Measurements from ENCODE around the gene PLCH1. TPM values are rescaled to one million over a fixed set of nuclear protein-coding genes. Genes with fewer than 3 reads are reported as not detected.

PLCH1 gene
- total RNA-seq, 5 donors from 2014 or later (not counting 1 experiment from before 2014, with no cell fraction given): 0.06 to 0.12 (median 0.09) TPM; not detected in 1

DNA sequence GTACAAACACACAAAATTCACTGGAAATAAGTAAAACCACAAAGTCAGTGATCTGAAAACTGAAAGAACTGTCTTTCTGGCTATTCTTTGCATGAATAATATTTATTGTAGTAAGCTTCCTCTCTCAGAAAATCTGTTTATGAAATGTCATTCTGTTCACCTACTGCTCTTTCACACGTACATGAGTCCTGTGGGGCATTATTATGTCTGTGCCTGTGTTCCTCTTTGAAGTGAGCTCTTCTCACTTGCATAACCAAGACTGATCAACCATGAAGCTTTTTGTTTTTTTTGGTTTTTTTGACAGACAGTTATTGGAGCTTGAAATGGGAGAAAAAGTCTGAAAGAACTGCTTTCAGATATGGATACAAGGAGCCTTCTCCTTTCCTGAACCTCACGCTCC lies 195.8 kb downstream of the PLCH1 start:
- H3K9me3 ChIP-seq: no peaks in the 10 kb centered on the region
- Mint-ChIP-seq H3K4me3 (no peak overlapping the region), H3K27ac (no peak overlapping the region), H3K4me1 (peaks cover 2 to 20% (median 14%) of the 10 kb centered on the region in 3 donors), H3K9me3 (no peaks in the 10 kb centered on the region), H3K27me3 (no peaks in the 10 kb centered on the region), H3K36me3 (no peaks in the 10 kb centered on the region)
- ChIA-PET POLR2A (no interaction called here), CTCF (no interaction called here)
- H3K36me3 ChIP-seq (ENCODE audit: control insufficient read depth in 2 of 2, extremely low read depth in 1 of 2, insufficient read depth in 1 of 2, low read length in 1 of 2): no peaks in the 10 kb centered on the region
- no peaks in the 10 kb centered on the region for H3K27me3 ChIP-seq (replicated peaks in 1 of 2; ENCODE audit: control insufficient read depth in 2 of 2, extremely low read depth in 1 of 2, insufficient read depth in 2 of 2, low read length in 1 of 2)
- H3K4me1 ChIP-seq (ENCODE audit: control insufficient read depth in 1 of 2, extremely low read depth in 1 of 2, insufficient read depth in 2 of 2, low read length in 2 of 2): peaks cover 0 to 12% of the 10 kb centered on the region in 2 experiments
- H3K4me3 ChIP-seq (ENCODE audit: control insufficient read depth in 1 of 2, extremely low read depth in 1 of 2, low read length in 1 of 2): no peak overlapping the region
- no peak overlapping the region for H3K27ac ChIP-seq (ENCODE audit: low read length)
- ATAC-seq (replicated peaks in 1 of 4) (peak in 1 of 4 experiments; percentile 35), DNase-seq (no peak)
- 40% methylated on average over 1 of the region's 2 CpGs for WGBS (ENCODE audit: insufficient coverage)

DNA sequence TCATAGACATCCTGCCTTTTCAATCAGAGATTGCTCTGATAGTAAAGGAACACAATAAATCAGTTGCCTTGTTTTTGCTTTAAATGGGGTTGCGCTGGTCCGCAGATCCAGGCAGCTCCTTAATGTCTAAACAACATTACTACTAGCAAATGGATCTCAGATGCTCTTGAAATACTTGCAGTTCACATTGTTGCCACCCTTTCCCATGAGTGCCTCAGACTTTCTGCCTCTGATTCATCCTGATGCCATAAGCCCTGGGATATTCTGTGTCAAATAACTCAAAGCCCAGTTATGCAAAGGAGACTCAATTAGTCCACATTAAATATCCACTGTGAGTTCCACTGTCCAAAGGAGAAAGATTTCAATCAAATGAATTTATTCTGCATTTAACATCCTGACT lies 196.7 kb downstream of the PLCH1 start:
- Histone ChIP-seq H3K4me1 (ENCODE audit: control insufficient read depth in 1 of 2, extremely low read depth in 1 of 2, insufficient read depth in 2 of 2, low read length in 2 of 2) (peaks cover 0 to 6% of the 10 kb centered on the region in 2 experiments), H3K36me3 (ENCODE audit: control insufficient read depth in 2 of 2, extremely low read depth in 1 of 2, insufficient read depth in 1 of 2, low read length in 1 of 2) (no peaks in the 10 kb centered on the region), H3K27ac (ENCODE audit: low read length) (no peak overlapping the region), H3K9me3 (no peaks in the 10 kb centered on the region), H3K4me3 (ENCODE audit: control insufficient read depth in 1 of 2, extremely low read depth in 1 of 2, low read length in 1 of 2) (no peak overlapping the region), H3K27me3 (replicated peaks in 1 of 2; ENCODE audit: control insufficient read depth in 2 of 2, extremely low read depth in 1 of 2, insufficient read depth in 2 of 2, low read length in 1 of 2) (no peaks in the 10 kb centered on the region)
- DNase-seq (no peak), ATAC-seq (replicated peaks in 1 of 4) (no peak)
- no peaks in the 10 kb centered on the region for H3K27me3 Mint-ChIP-seq
- H3K36me3 Mint-ChIP-seq: no peaks in the 10 kb centered on the region
- WGBS (ENCODE audit: insufficient coverage): 95% methylated on average over 2 of the region's 2 CpGs
- H3K4me1 Mint-ChIP-seq: peaks cover 0 to 11% (median 6%) of the 10 kb centered on the region in 3 donors
- ChIA-PET CTCF (no interaction called here), POLR2A (no interaction called here)
- no peak overlapping the region for H3K4me3 Mint-ChIP-seq
- peaks cover 0 to 2% (median 0%) of the 10 kb centered on the region in 3 donors for H3K9me3 Mint-ChIP-seq
- H3K27ac Mint-ChIP-seq: no peak overlapping the region

DNA sequence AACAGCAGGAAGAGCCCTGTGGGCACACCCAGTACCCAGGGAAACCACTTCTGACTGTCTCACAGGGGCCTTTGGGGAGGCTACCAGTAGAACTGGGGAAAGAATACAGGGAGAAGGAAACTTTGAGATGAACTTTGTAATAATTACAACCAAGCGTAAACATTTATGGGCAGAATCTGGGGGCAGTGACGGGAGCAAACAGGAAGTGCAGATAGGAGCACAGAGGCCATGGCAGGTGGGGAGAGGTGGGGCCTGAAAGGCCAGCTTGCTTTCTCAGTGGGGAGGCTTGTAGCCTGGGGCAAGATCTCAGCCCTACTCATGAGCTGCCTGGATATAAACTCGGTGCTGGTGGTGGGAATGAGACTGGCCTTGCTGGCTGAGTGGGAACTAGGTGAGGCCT lies 209.8 kb downstream of the PLCH1 start:
- no peaks in the 10 kb centered on the region for H3K36me3 Mint-ChIP-seq
- CTCF ChIA-PET: no interaction called here
- Histone ChIP-seq H3K4me1 (ENCODE audit: control insufficient read depth in 1 of 2, extremely low read depth in 1 of 2, insufficient read depth in 2 of 2, low read length in 2 of 2) (no peaks in the 10 kb centered on the region), H3K36me3 (ENCODE audit: control insufficient read depth in 2 of 2, extremely low read depth in 1 of 2, insufficient read depth in 1 of 2, low read length in 1 of 2) (peaks cover 0 to 3% of the 10 kb centered on the region in 2 donors), H3K27me3 (replicated peaks in 1 of 2; ENCODE audit: control insufficient read depth in 2 of 2, extremely low read depth in 1 of 2, insufficient read depth in 2 of 2, low read length in 1 of 2) (no peaks in the 10 kb centered on the region), H3K4me3 (ENCODE audit: control insufficient read depth in 1 of 2, extremely low read depth in 1 of 2, low read length in 1 of 2) (no peak overlapping the region), H3K27ac (ENCODE audit: low read length) (no peak overlapping the region), H3K9me3 (no peaks in the 10 kb centered on the region)
- no peaks in the 10 kb centered on the region for H3K4me1 Mint-ChIP-seq
- ATAC-seq (replicated peaks in 1 of 4) (no peak), DNase-seq (no peak)
- POLR2A ChIA-PET: no interaction called here
- peaks cover 0 to 5% of the 10 kb centered on the region in 2 donors for H3K27me3 Mint-ChIP-seq
- no peak overlapping the region for H3K4me3 Mint-ChIP-seq
- H3K27ac Mint-ChIP-seq: no peak overlapping the region
- WGBS (ENCODE audit: insufficient coverage): 71% methylated on average over 1 of the region's 3 CpGs
- peaks cover 6 to 21% (median 21%) of the 10 kb centered on the region in 3 donors for H3K9me3 Mint-ChIP-seq

DNA sequence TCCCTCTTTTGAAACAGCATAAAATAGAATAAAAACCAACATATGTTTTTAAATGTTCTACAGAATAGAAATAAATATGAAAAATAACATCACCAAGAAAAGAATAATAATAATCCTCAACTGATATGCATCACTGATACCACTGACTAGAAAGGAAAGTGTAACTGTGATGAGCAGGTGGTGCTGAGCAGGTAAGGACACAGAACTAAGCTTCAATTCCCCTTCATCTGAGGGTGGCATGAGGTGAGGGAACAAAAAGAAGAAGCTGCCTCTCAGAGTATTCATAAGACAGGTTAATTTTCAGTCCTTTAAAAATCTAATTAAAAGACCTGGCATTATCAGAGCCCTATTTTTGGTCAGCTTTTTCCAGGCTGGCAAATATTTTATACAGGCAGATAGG lies 216.3 kb downstream of the PLCH1 start:
- no peaks in the 10 kb centered on the region for H3K27me3 ChIP-seq (replicated peaks in 1 of 2; ENCODE audit: control insufficient read depth in 2 of 2, extremely low read depth in 1 of 2, insufficient read depth in 2 of 2, low read length in 1 of 2)
- H3K36me3 ChIP-seq (ENCODE audit: control insufficient read depth in 2 of 2, extremely low read depth in 1 of 2, insufficient read depth in 1 of 2, low read length in 1 of 2): peaks cover 0 to under 1% of the 10 kb centered on the region in 2 donors
- H3K9me3 ChIP-seq: no peaks in the 10 kb centered on the region
- H3K4me1 ChIP-seq (ENCODE audit: control insufficient read depth in 1 of 2, extremely low read depth in 1 of 2, insufficient read depth in 2 of 2, low read length in 2 of 2): no peaks in the 10 kb centered on the region
- H3K4me3 ChIP-seq (ENCODE audit: control insufficient read depth in 1 of 2, extremely low read depth in 1 of 2, low read length in 1 of 2): no peak overlapping the region
- ChIA-PET POLR2A (no interaction called here), CTCF (no interaction called here)
- Mint-ChIP-seq H3K9me3 (peaks cover 2 to 10% (median 5%) of the 10 kb centered on the region in 3 donors), H3K27me3 (no peaks in the 10 kb centered on the region), H3K4me1 (no peaks in the 10 kb centered on the region), H3K27ac (no peak overlapping the region), H3K4me3 (no peak overlapping the region), H3K36me3 (no peaks in the 10 kb centered on the region)
- H3K27ac ChIP-seq (ENCODE audit: low read length): no peak overlapping the region
- DNase-seq (no peak), ATAC-seq (replicated peaks in 1 of 4) (no peak)

DNA sequence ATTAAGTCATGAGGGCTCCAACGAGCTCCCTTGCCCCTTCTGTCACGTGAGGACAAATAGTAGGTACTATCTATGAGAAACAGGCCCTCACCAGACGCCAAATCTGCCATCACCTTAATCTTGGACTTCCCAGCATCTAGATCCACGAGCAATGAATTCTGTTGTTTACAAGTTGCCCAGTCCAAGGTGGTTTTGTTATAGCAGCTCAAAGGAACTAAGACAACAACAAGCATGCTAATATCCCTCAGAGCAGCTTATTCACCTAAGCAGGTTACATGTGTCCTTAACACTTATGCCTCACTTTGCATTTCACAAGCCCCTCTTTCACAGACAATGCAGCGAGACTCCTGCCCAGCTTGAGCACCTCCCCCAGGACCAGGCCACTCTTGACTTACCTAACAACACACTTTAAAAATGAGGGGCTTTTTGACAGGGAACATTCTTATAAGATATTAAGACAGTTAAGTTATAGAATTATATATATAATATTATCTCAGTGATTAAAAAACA lies 219.5 kb downstream of the PLCH1 start:
- Mint-ChIP-seq H3K4me1 (no peaks in the 10 kb centered on the region), H3K4me3 (no peak overlapping the region), H3K27me3 (no peaks in the 10 kb centered on the region), H3K27ac (no peak overlapping the region), H3K9me3 (peaks cover 0 to under 1% (median under 1%) of the 10 kb centered on the region in 3 donors), H3K36me3 (no peaks in the 10 kb centered on the region)
- no peak for ATAC-seq (replicated peaks in 1 of 4)
- Histone ChIP-seq H3K4me1 (ENCODE audit: control insufficient read depth in 1 of 2, extremely low read depth in 1 of 2, insufficient read depth in 2 of 2, low read length in 2 of 2) (no peaks in the 10 kb centered on the region), H3K9me3 (no peaks in the 10 kb centered on the region), H3K4me3 (ENCODE audit: control insufficient read depth in 1 of 2, extremely low read depth in 1 of 2, low read length in 1 of 2) (no peak overlapping the region), H3K27ac (ENCODE audit: low read length) (no peak overlapping the region), H3K36me3 (ENCODE audit: control insufficient read depth in 2 of 2, extremely low read depth in 1 of 2, insufficient read depth in 1 of 2, low read length in 1 of 2) (no peaks in the 10 kb centered on the region), H3K27me3 (replicated peaks in 1 of 2; ENCODE audit: control insufficient read depth in 2 of 2, extremely low read depth in 1 of 2, insufficient read depth in 2 of 2, low read length in 1 of 2) (no peaks in the 10 kb centered on the region)
- ChIA-PET CTCF (no interaction called here), POLR2A (no interaction called here)
- WGBS (ENCODE audit: insufficient coverage): 67% methylated on average over 1 of the region's 5 CpGs
- no peak for DNase-seq

DNA sequence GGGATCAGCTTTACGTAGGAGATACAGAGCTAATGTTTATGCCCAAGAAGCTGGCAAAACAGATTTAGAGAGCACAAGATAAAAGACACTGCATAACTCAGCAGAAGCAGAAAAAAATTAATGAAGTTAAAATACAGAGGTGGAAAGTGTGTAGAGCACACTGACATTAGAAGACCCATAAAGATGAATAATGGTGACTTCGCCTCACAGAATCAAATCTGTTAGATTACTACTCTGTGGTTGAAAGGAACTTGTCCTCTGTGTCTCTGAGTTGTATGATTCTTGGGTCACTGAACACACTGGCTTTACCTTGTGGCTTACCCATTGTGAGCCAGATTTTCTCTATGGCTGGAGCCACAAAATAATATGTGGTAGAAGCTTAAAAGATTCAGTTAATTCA lies 224.4 kb downstream of the PLCH1 start:
- Mint-ChIP-seq H3K4me1 (no peaks in the 10 kb centered on the region), H3K36me3 (no peaks in the 10 kb centered on the region), H3K27ac (no peak overlapping the region), H3K9me3 (peaks cover 0 to 6% (median 0%) of the 10 kb centered on the region in 3 donors), H3K4me3 (no peak overlapping the region), H3K27me3 (peaks cover 0 to 3% of the 10 kb centered on the region in 2 donors)
- no peak overlapping the region for H3K4me3 ChIP-seq (ENCODE audit: control insufficient read depth in 1 of 2, extremely low read depth in 1 of 2, low read length in 1 of 2)
- H3K9me3 ChIP-seq: no peaks in the 10 kb centered on the region
- WGBS (ENCODE audit: insufficient coverage): 100% methylated on average over 1 of the region's 2 CpGs
- H3K27ac ChIP-seq (ENCODE audit: low read length): no peak overlapping the region
- no peaks in the 10 kb centered on the region for H3K4me1 ChIP-seq (ENCODE audit: control insufficient read depth in 1 of 2, extremely low read depth in 1 of 2, insufficient read depth in 2 of 2, low read length in 2 of 2)
- DNase-seq (no peak), ATAC-seq (replicated peaks in 1 of 4) (no peak)
- ChIA-PET CTCF (no interaction called here), POLR2A (no interaction called here)
- H3K36me3 ChIP-seq (ENCODE audit: control insufficient read depth in 2 of 2, extremely low read depth in 1 of 2, insufficient read depth in 1 of 2, low read length in 1 of 2): no peaks in the 10 kb centered on the region
- no peaks in the 10 kb centered on the region for H3K27me3 ChIP-seq (replicated peaks in 1 of 2; ENCODE audit: control insufficient read depth in 2 of 2, extremely low read depth in 1 of 2, insufficient read depth in 2 of 2, low read length in 1 of 2)

DNA sequence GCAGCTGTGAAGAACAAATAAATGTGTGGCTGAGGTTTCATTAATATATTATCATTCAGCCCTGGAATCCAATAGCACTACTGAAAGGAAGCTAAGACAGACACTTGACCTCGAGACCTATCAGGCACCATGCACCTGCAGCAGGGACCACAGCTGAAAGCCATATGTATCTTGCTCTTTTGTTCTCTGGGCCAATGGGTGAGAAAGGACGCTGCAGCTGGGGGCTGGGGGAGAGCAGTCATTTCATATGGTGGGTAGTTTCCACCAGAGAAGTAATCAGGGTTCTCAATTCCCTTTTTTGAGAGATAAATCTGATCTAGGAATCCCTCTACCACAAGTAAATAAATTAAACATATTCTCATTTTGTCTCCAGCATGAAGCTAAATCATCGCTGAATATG lies 225.8 kb downstream of the PLCH1 start:
- H3K36me3 ChIP-seq (ENCODE audit: control insufficient read depth in 2 of 2, extremely low read depth in 1 of 2, insufficient read depth in 1 of 2, low read length in 1 of 2): no peaks in the 10 kb centered on the region
- H3K4me1 ChIP-seq (ENCODE audit: control insufficient read depth in 1 of 2, extremely low read depth in 1 of 2, insufficient read depth in 2 of 2, low read length in 2 of 2): no peaks in the 10 kb centered on the region
- no peak for ATAC-seq (replicated peaks in 1 of 4)
- Mint-ChIP-seq H3K4me3 (no peak overlapping the region), H3K27me3 (peaks cover 0 to 3% of the 10 kb centered on the region in 2 donors), H3K9me3 (peaks cover 0 to 6% (median 0%) of the 10 kb centered on the region in 3 donors), H3K27ac (no peak overlapping the region), H3K4me1 (no peaks in the 10 kb centered on the region), H3K36me3 (no peaks in the 10 kb centered on the region)
- ChIA-PET CTCF (no interaction called here), POLR2A (no interaction called here)
- no peaks in the 10 kb centered on the region for H3K27me3 ChIP-seq (replicated peaks in 1 of 2; ENCODE audit: control insufficient read depth in 2 of 2, extremely low read depth in 1 of 2, insufficient read depth in 2 of 2, low read length in 1 of 2)
- peak in 1 of 35 experiments; percentile 2 for DNase-seq
- no peaks in the 10 kb centered on the region for H3K9me3 ChIP-seq
- no peak overlapping the region for H3K27ac ChIP-seq (ENCODE audit: low read length)
- no peak overlapping the region for H3K4me3 ChIP-seq (ENCODE audit: control insufficient read depth in 1 of 2, extremely low read depth in 1 of 2, low read length in 1 of 2)
- WGBS (ENCODE audit: insufficient coverage): 67% methylated on average over 1 of the region's 3 CpGs
